ENCODE measurements around the gene FAM210A. TPM values are rescaled to one million over a fixed set of nuclear protein-coding genes. Genes with fewer than 3 reads are reported as not detected.

Gene FAM210A
- total RNA-seq, 6 donors from 2014 or later, result 2.1 to 12.9 (median 10.6) TPM

DNA sequence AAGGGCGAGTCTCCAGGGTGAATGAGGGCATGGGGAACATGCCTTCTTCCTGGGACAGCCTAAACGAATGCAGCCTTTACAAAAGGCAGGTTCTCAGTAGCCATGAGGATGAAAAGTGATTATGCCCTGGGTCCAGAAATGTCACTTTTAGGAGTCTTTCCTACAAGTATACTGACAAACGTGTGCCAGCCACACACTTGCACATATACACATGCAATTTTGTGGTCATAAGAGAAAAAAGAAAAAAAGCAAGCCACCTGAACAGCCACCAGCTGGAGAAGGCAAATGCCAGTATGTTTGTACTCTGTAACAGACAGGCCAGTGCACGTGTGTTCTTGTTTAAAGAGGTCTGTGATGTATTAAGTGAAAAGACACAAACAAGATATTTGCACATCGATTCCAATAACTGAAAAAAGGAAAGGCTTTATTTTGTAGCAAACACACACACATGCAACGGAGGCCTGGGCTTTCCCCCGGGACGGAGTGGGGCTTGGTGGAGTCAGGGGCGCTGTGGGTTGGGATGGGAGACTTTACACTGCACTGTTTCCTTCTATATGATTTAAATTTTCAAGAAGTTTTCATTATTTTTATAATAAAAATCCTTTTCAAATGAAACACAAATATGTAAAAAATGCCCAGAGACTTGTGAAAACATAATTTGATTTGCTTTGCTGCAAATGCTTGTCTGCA is 108.4 kb downstream of the FAM210A start:
- no peak for ATAC-seq (ENCODE audit: low FRiP score in 2 of 2)
- H3K27ac ChIP-seq, result no peak overlapping the region

GRCh38 chr18:13616525-13617035 is 109.8 kb downstream of the FAM210A start:
- Histone ChIP-seq H3K27ac (no peak overlapping the region), H3K9me3 (no peaks in the 10 kb centered on the region), H3K27me3 (no peaks in the 10 kb centered on the region), H3K4me3 (no peak overlapping the region), H3K4me1 (peaks cover 15 to 46% (median 23%) of the 10 kb centered on the region in 4 donors), H3K36me3 (no peaks in the 10 kb centered on the region)
- ATAC-seq (ENCODE audit: low FRiP score in 2 of 2) (no peak), DNase-seq (peak in 1 of 2 donors; percentile 68)
- no peak for TF ChIP-seq POLR2AphosphoS5 (IDR thresholded peaks at IDR 0.05)
- no peak for TF ChIP-seq POLR2A (IDR thresholded peaks at IDR 0.05)
- no peak for TF ChIP-seq EP300 (IDR thresholded peaks at IDR 0.05)
- TF ChIP-seq, protein P1, sequence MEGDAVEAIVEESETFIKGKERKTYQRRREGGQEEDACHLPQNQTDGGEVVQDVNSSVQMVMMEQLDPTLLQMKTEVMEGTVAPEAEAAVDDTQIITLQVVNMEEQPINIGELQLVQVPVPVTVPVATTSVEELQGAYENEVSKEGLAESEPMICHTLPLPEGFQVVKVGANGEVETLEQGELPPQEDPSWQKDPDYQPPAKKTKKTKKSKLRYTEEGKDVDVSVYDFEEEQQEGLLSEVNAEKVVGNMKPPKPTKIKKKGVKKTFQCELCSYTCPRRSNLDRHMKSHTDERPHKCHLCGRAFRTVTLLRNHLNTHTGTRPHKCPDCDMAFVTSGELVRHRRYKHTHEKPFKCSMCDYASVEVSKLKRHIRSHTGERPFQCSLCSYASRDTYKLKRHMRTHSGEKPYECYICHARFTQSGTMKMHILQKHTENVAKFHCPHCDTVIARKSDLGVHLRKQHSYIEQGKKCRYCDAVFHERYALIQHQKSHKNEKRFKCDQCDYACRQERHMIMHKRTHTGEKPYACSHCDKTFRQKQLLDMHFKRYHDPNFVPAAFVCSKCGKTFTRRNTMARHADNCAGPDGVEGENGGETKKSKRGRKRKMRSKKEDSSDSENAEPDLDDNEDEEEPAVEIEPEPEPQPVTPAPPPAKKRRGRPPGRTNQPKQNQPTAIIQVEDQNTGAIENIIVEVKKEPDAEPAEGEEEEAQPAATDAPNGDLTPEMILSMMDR (IDR thresholded peaks at IDR 0.05), result no peak
- 87 to 97% methylated on average over 8 to 10 of the region's 15 CpGs for WGBS, 2 donors

More for the DNA sequence above, 108.4 kb downstream of the FAM210A start:
- no peaks in the 10 kb centered on the region for H3K9me3 ChIP-seq
- no peak for DNase-seq
- H3K4me1 ChIP-seq, result peaks cover 12 to 32% (median 18%) of the 10 kb centered on the region in 4 donors
- 79 to 80% methylated on average over 9 of the region's 9 CpGs for WGBS, 2 donors
- H3K27me3 ChIP-seq, result no peaks in the 10 kb centered on the region
- H3K36me3 ChIP-seq, result no peaks in the 10 kb centered on the region
- TF ChIP-seq, protein P1 (IDR thresholded peaks at IDR 0.05), result no peak
- TF ChIP-seq POLR2AphosphoS5 (IDR thresholded peaks at IDR 0.05) (no peak), EP300 (IDR thresholded peaks at IDR 0.05) (no peak), POLR2A (IDR thresholded peaks at IDR 0.05) (no peak)
- no peak overlapping the region for H3K4me3 ChIP-seq

DNA sequence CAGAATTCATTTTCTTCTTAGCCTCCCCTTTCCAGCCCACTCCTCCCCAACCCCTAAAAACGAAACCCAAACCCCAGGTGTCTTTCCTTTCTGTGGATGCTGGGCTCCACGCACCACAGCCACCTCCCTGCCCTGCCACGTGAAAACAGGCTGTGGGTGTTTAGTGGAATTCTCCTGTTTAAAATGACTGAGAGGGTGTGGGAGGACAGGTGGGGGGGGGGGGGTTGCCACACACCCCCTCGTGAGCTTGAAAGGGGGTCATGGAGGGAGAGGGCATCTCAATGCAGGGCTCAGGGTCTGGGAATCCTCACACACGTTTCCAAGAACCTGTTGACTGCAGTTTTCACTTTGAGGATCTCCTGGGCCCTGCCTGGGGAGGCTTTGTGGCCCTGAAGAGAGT is 110.3 kb downstream of the FAM210A start:
- H3K4me1 ChIP-seq, result peaks cover 18 to 51% (median 27%) of the 10 kb centered on the region in 4 donors
- TF ChIP-seq EP300 (IDR thresholded peaks at IDR 0.05) (no peak), POLR2A (IDR thresholded peaks at IDR 0.05) (no peak), POLR2AphosphoS5 (IDR thresholded peaks at IDR 0.05) (no peak)
- TF ChIP-seq, protein P1 (IDR thresholded peaks at IDR 0.05), result no peak
- DNase-seq, result no peak
- H3K36me3 ChIP-seq, result no peaks in the 10 kb centered on the region
- 87 to 93% methylated on average over 5 of the region's 5 CpGs for WGBS, 2 donors
- H3K27ac ChIP-seq, result peak overlapping the region in 3 of 4 donors; percentile 62 to 78 (median 76)
- H3K9me3 ChIP-seq, result no peaks in the 10 kb centered on the region
- H3K27me3 ChIP-seq, result no peaks in the 10 kb centered on the region
- no peak overlapping the region for H3K4me3 ChIP-seq
- ATAC-seq (ENCODE audit: low FRiP score in 2 of 2), result no peak

DNA sequence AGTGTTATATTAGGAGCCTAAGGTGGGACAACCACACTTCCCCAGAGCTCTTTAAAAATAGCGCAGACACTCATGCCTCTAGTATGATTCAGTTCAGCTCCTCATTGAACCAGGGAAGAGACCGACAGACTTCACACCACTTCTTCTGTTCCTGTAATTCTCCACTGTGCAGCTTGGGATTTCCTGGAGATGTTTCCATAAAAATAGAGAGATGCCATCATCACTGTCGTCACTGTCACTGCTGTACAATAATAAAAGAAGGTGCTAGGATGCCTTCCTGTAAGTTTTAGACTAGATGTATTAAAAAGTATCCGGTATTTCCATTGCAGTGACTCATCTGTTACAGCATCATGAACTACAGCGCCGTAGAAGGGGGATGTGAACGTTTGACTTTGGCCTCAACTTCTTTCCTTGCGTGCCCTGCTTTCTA is 110.9 kb downstream of the FAM210A start:
- Histone ChIP-seq H3K36me3 (no peaks in the 10 kb centered on the region), H3K9me3 (no peaks in the 10 kb centered on the region), H3K27me3 (no peaks in the 10 kb centered on the region), H3K27ac (peak overlapping the region; percentile 62 to 78 (median 72)), H3K4me3 (no peak overlapping the region), H3K4me1 (peaks cover 24 to 57% (median 33%) of the 10 kb centered on the region in 4 donors)
- no peak for DNase-seq
- ATAC-seq (ENCODE audit: low FRiP score in 2 of 2), result peak in 1 of 2 donors; percentile 2
- 57 to 70% methylated on average over 8 of the region's 8 CpGs for WGBS, 2 donors
- TF ChIP-seq POLR2AphosphoS5 (IDR thresholded peaks at IDR 0.05), result peak in 1 of 2 donors; percentile 8
- TF ChIP-seq, protein P1 (IDR thresholded peaks at IDR 0.05), result no peak
- TF ChIP-seq POLR2A (IDR thresholded peaks at IDR 0.05), result no peak
- peak in 2 of 4 donors; percentile 28 to 50 for TF ChIP-seq EP300 (IDR thresholded peaks at IDR 0.05)

Measured in upper lobe of left lung (tissue), 6 donors.